Ascending aorta (tissue), 2 donors: Measurements from ENCODE around the gene SLC27A4. TPM values are rescaled to one million over a fixed set of nuclear protein-coding genes. Genes with fewer than 3 reads are reported as not detected.

Experiments
- DNase-seq, 2 donors: peaks; one replicate each; pipeline ENCODE4 v3.0.0-alpha.2; 2019; ENCODE audit warnings: low spot score in 2 of 2
- H3K27ac ChIP-seq, 2 donors: fragments of 200-600 bp; sonication (generic); one replicate each; pipeline ENCODE4 v1.5.1; 2016 to 2017; ENCODE audit warnings: mild to moderate bottlenecking in 1 of 2
- H3K27me3 ChIP-seq: fragments of 200-600 bp; sonication (generic); one replicate; pipeline ENCODE4 v1.5.1; 2017
- H3K36me3 ChIP-seq, 2 donors: fragments of 200-600 bp; sonication (generic); one replicate each; pipeline ENCODE4 v1.5.1; 2016
- H3K4me1 ChIP-seq, 2 donors: fragments of 200-600 bp; sonication (generic); one replicate each; pipeline ENCODE4 v1.5.1; 2016 to 2017; ENCODE audit warnings: mild to moderate bottlenecking in 1 of 2
- H3K4me3 ChIP-seq, 2 donors: fragments of 200-600 bp; sonication (generic); one replicate each; pipeline ENCODE4 v1.5.1; 2016 to 2017; ENCODE audit warnings: mild to moderate bottlenecking in 1 of 2
- H3K9me3 ChIP-seq, 2 donors: fragments of 200-600 bp; sonication (generic); one replicate each; pipeline ENCODE4 v1.5.1; 2016
- CTCF ChIP-seq, 3 experiments: fragments of 200-600 bp in 2 of 3; fragments of 450-650 bp in 1 of 3; sonication (generic) in 2 of 3; IDR thresholded peaks; one replicate each; pipeline ENCODE4 v1.5.1; 2016 to 2019; ENCODE audit warnings: antibody characterized with exemption in 3 of 3, mild to moderate bottlenecking in 1 of 3, moderate library complexity in 1 of 3
- intact Hi-C: fragments of 100-400 bp; cut with DNase I; formaldehyde crosslinking; loops from one replicate; pipeline ENCODE4 v1.15.1; 2023
- total RNA-seq: library from RNA; depleted of rRNA; stranded (reverse); fragments of >200 nt; gene quantifications from one replicate; pipeline ENCODE4 v1.1.0, GENCODE V29; 2016

Gene SLC27A4
- total RNA-seq, 1 donor from 2014 or later: 16.6 TPM

GRCh38 chr9:128409978-128410377 is 69.7 kb downstream of the SLC27A4 start:
- no peaks in the 10 kb centered on the region for H3K4me1 ChIP-seq
- TF ChIP-seq CTCF (IDR thresholded peaks at IDR 0.05): no peak
- H3K9me3 ChIP-seq: no peaks in the 10 kb centered on the region
- no peak overlapping the region for H3K27ac ChIP-seq
- intact Hi-C loops: no loop called here
- H3K4me3 ChIP-seq: no peak overlapping the region
- no peaks in the 10 kb centered on the region for H3K27me3 ChIP-seq
- DNase-seq: no peak
- no peaks in the 10 kb centered on the region for H3K36me3 ChIP-seq

Other genes with a start within 250 kb of the SLC27A4 start
- 97.2 TPM for gene PTGES2, start 212.8 kb upstream of the SLC27A4 start, total RNA-seq
- not detected for gene LCN2, start 191.1 kb upstream of the SLC27A4 start, total RNA-seq
- 389 TPM for gene BBLN, start 180.3 kb upstream of the SLC27A4 start, total RNA-seq
- 85.8 TPM for gene CIZ1, start 149.0 kb upstream of the SLC27A4 start, total RNA-seq
- 31.9 TPM for gene DNM1, start 137.1 kb upstream of the SLC27A4 start, total RNA-seq
- gene GOLGA2, start 64.5 kb upstream of the SLC27A4 start, total RNA-seq: 74.9 TPM
- 1.8 TPM for gene SWI5, start 64.3 kb upstream of the SLC27A4 start, total RNA-seq
- 10.2 TPM for gene TRUB2, start 18.1 kb upstream of the SLC27A4 start, total RNA-seq
- 11.4 TPM for gene COQ4, start 17.7 kb upstream of the SLC27A4 start, total RNA-seq
- gene URM1, start 30.8 kb downstream of the SLC27A4 start, total RNA-seq: 37.5 TPM
- 70.5 TPM for gene CERCAM, start 80.3 kb downstream of the SLC27A4 start, total RNA-seq
- gene ODF2, start 115.5 kb downstream of the SLC27A4 start, total RNA-seq: 26.9 TPM
- 6.3 TPM for gene GLE1, start 164.2 kb downstream of the SLC27A4 start, total RNA-seq
- gene SPTAN1, start 212.1 kb downstream of the SLC27A4 start, total RNA-seq: 687 TPM